Fibroblast of the conjunctiva (primary cell): ENCODE data around the gene CCM2.
A peak's percentile ranks its signal among the peaks of the same experiment; 100 is the strongest.

ENCODE experiments used
- DNase-seq: peaks from one replicate; pipeline ENCODE4 v3.0.0-alpha.2; 2010; ENCODE audit warnings: low read depth

CCM2 gene

GRCh38 chr7:45000093-45001032 is at the start of gene CCM2:
CCM2 (plus strand) TSS chr7:45000201; CDS start chr7:45000334, 133 bp downstream.
- DNase-seq = no peak

- DNase-seq = no peak
Observed at GRCh38 chr7:44953156-44953555, 46.8 kb upstream of the CCM2 start.

- DNase-seq = no peak
Observed at GRCh38 chr7:44955733-44956132, 44.3 kb upstream of the CCM2 start.

- no peak for DNase-seq
Observed at GRCh38 chr7:44956157-44956766, 43.7 kb upstream of the CCM2 start.

GRCh38 chr7:44958645-44959344 is 41.2 kb upstream of the CCM2 start:
- DNase-seq = peak; percentile 18

GRCh38 chr7:44959433-44959951 is 40.5 kb upstream of the CCM2 start:
- DNase-seq = no peak

GRCh38 chr7:44960011-44960580 is 39.9 kb upstream of the CCM2 start:
- no peak for DNase-seq

GRCh38 chr7:44961844-44962482 is 38.0 kb upstream of the CCM2 start:
- DNase-seq = no peak

GRCh38 chr7:44962483-44963251 is 37.3 kb upstream of the CCM2 start:
- no peak for DNase-seq

- no peak for DNase-seq
Observed at GRCh38 chr7:44963364-44964290, 36.4 kb upstream of the CCM2 start.

GRCh38 chr7:44964384-44964830 is 35.6 kb upstream of the CCM2 start:
- DNase-seq = no peak

GRCh38 chr7:44964831-44965440 is 35.1 kb upstream of the CCM2 start:
- DNase-seq = no peak

GRCh38 chr7:44965441-44965903 is 34.5 kb upstream of the CCM2 start:
- no peak for DNase-seq

GRCh38 chr7:44965937-44966730 is 33.9 kb upstream of the CCM2 start:
- no peak for DNase-seq

- no peak for DNase-seq
Observed at GRCh38 chr7:44966731-44967538, 33.1 kb upstream of the CCM2 start.

GRCh38 chr7:44967571-44968446 is 32.2 kb upstream of the CCM2 start:
- DNase-seq = no peak
